Measurements from ENCODE around the gene ATP6V1F. TPM values are rescaled to one million over a fixed set of nuclear protein-coding genes. Genes with fewer than 3 reads are reported as not detected.

ATP6V1F gene
- total RNA-seq, 1 donor from 2014 or later, result 119 TPM

DNA sequence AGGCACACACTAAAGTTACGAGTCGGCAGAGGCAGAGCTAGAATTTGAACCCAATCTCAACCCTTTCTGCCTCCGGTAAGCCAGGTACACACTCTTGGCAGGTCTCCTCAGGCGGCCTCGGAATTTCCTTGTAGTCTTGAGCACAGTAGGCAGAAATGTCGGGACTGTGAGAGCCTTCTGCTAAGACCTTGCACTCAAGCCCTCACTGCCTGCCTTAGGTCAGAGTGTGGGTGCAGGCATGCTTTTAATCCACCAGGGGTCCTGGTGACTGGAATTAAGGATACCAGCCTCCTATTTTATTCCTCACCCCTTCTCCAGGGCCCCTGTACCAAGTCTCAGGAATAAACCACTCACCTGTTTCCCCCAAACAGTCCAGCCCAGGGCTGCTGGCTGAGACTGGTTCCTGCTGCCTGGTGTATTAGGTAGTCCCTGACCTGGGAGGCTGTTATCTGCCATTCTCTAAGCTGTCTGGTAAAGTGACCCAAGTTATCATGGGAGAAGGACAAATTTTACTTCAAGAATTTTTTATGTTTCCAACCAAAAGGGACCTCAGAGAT lies 855 bp downstream of the ATP6V1F start:
- Histone ChIP-seq H3K27me3 (no peaks in the 10 kb centered on the region), H3K9me3 (no peaks in the 10 kb centered on the region), H3K27ac (peak overlapping the region; percentile 90), H3K36me3 (peaks cover 0 to 19% of the 10 kb centered on the region in 2 donors), H3K4me1 (peaks cover 69% of the 10 kb centered on the region), H3K4me3 (peak overlapping the region; percentile 60 to 95)
- intact Hi-C loops (cut with DNase I), result loop anchor here (10.0 kb wide), 1 partner anchor 129 kb away; the partner anchor contains the start of gene CALU
- TF ChIP-seq, protein P1, sequence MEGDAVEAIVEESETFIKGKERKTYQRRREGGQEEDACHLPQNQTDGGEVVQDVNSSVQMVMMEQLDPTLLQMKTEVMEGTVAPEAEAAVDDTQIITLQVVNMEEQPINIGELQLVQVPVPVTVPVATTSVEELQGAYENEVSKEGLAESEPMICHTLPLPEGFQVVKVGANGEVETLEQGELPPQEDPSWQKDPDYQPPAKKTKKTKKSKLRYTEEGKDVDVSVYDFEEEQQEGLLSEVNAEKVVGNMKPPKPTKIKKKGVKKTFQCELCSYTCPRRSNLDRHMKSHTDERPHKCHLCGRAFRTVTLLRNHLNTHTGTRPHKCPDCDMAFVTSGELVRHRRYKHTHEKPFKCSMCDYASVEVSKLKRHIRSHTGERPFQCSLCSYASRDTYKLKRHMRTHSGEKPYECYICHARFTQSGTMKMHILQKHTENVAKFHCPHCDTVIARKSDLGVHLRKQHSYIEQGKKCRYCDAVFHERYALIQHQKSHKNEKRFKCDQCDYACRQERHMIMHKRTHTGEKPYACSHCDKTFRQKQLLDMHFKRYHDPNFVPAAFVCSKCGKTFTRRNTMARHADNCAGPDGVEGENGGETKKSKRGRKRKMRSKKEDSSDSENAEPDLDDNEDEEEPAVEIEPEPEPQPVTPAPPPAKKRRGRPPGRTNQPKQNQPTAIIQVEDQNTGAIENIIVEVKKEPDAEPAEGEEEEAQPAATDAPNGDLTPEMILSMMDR (IDR thresholded peaks at IDR 0.05), result peak in 2 of 3 experiments; percentile 18 to 24
- no peak for TF ChIP-seq POLR2AphosphoS5 (IDR thresholded peaks at IDR 0.05; ENCODE audit: insufficient read depth in 1 of 2, low read depth in 1 of 2)
- no peak for DNase-seq (ENCODE audit: extremely low spot score in 2 of 2)

DNA sequence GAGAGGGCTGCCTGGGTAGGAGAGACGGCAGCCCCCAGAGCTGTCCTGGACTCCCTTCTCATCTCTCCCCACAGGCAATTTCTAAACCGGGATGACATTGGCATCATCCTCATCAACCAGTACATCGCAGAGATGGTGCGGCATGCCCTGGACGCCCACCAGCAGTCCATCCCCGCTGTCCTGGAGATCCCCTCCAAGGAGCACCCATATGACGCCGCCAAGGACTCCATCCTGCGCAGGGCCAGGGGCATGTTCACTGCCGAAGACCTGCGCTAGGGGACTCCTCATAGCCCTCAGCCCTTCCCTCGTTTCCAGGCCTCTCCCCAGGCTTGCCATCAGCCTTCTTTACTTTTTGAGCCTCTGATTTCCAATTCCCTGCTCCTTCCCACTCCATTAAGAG lies 2.6 kb downstream of the ATP6V1F start:
- H3K4me3 ChIP-seq, result no peak overlapping the region
- H3K9me3 ChIP-seq, result no peaks in the 10 kb centered on the region
- no peak for TF ChIP-seq POLR2AphosphoS5 (IDR thresholded peaks at IDR 0.05; ENCODE audit: insufficient read depth in 1 of 2, low read depth in 1 of 2)
- TF ChIP-seq POLR2A (IDR thresholded peaks at IDR 0.05), result no peak
- TF ChIP-seq, protein P1 (IDR thresholded peaks at IDR 0.05), result no peak
- peaks cover 67% of the 10 kb centered on the region for H3K4me1 ChIP-seq
- no peaks in the 10 kb centered on the region for H3K27me3 ChIP-seq
- intact Hi-C loops (cut with DNase I), result loop anchor here (10.0 kb wide), 1 partner anchor 131 kb away; the partner anchor contains the start of gene CALU
- H3K36me3 ChIP-seq, result peaks cover 0 to 19% of the 10 kb centered on the region in 2 donors
- H3K27ac ChIP-seq, result no peak overlapping the region
- no peak for DNase-seq (ENCODE audit: extremely low spot score in 2 of 2)

DNA sequence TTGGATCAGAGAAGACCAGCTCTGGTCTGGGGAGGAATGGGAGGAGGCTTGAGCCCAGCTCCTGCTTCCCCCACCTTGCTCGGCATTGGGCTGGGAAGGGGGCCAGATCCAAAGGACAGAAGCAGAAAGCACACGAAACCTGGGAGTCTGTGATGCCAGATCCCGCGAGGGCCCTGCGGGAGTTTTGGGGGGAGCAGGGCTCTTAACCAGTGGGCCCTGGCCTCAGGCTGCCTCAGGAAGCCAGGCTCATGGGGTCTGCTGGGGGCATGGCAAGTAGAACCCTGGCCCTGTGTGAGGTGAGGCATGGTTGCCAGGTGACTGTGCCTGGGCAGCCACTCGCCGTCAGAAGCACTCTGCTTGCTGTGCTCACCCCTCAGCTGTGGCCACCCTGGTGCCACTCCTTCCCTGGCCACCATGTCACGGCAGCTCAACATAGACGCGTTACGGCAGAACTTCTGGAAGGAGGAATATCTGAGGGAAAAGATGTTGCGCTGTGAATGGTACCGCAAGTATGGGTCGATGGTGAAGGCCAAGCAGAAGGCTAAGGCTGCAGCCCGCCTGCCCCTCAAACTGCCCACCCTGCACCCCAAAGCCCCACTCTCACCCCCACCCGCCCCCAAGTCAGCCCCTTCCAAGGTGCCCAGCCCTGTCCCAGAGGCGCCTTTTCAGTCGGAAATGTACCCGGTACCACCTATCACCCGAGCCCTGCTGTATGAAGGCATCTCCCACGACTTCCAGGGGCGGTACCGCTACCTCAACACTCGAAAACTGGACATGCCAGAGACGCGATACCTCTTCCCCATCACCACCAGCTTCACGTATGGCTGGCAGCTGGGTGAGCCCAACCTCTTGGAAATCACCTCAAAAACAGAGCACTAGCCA lies 3.6 kb downstream of the ATP6V1F start:
- Histone ChIP-seq H3K27ac (no peak overlapping the region), H3K4me1 (peaks cover 62% of the 10 kb centered on the region), H3K9me3 (no peaks in the 10 kb centered on the region), H3K4me3 (no peak overlapping the region), H3K27me3 (no peaks in the 10 kb centered on the region), H3K36me3 (peaks cover 0 to 19% of the 10 kb centered on the region in 2 donors)
- no peak for DNase-seq (ENCODE audit: extremely low spot score in 2 of 2)
- no peak for TF ChIP-seq POLR2AphosphoS5 (IDR thresholded peaks at IDR 0.05; ENCODE audit: insufficient read depth in 1 of 2, low read depth in 1 of 2)
- no peak for TF ChIP-seq POLR2A (IDR thresholded peaks at IDR 0.05)
- intact Hi-C loops (cut with DNase I), result loop anchor here (10.0 kb wide), 1 partner anchor 131 kb away; the partner anchor contains the start of gene CALU

GRCh38 chr7:128867241-128867640 lies 4.6 kb downstream of the ATP6V1F start:
- DNase-seq (ENCODE audit: extremely low spot score in 2 of 2), result no peak
- Histone ChIP-seq H3K27ac (no peak overlapping the region), H3K9me3 (no peaks in the 10 kb centered on the region), H3K27me3 (no peaks in the 10 kb centered on the region), H3K4me1 (peaks cover 57% of the 10 kb centered on the region), H3K36me3 (peaks cover 0 to 19% of the 10 kb centered on the region in 2 donors), H3K4me3 (no peak overlapping the region)
- TF ChIP-seq, protein P1 (IDR thresholded peaks at IDR 0.05), result no peak
- TF ChIP-seq POLR2AphosphoS5 (IDR thresholded peaks at IDR 0.05; ENCODE audit: insufficient read depth in 1 of 2, low read depth in 1 of 2) (no peak), POLR2A (IDR thresholded peaks at IDR 0.05) (no peak)
- intact Hi-C loops (cut with DNase I), result loop anchor here (10.0 kb wide), 1 partner anchor 132 kb away; the partner anchor contains the start of gene CALU

GRCh38 chr7:128867842-128868623 lies 5.4 kb downstream of the ATP6V1F start:
- no peaks in the 10 kb centered on the region for H3K27me3 ChIP-seq
- H3K27ac ChIP-seq, result no peak overlapping the region
- peaks cover 55% of the 10 kb centered on the region for H3K4me1 ChIP-seq
- H3K36me3 ChIP-seq, result peaks cover 0 to 19% of the 10 kb centered on the region in 2 donors
- H3K4me3 ChIP-seq, result no peak overlapping the region
- no peak for DNase-seq (ENCODE audit: extremely low spot score in 2 of 2)
- TF ChIP-seq, protein P1 (IDR thresholded peaks at IDR 0.05), result no peak
- TF ChIP-seq POLR2A (IDR thresholded peaks at IDR 0.05) (no peak), POLR2AphosphoS5 (IDR thresholded peaks at IDR 0.05; ENCODE audit: insufficient read depth in 1 of 2, low read depth in 1 of 2) (no peak)
- no peaks in the 10 kb centered on the region for H3K9me3 ChIP-seq
- intact Hi-C loops (cut with DNase I), result loop anchor here (10.0 kb wide), 1 partner anchor 133 kb away; the partner anchor contains the start of gene CALU
